ENCODE data around the gene ACTN2.
A peak's percentile ranks its signal among the peaks of the same experiment; 100 is the strongest.

ACTN2 gene

DNA sequence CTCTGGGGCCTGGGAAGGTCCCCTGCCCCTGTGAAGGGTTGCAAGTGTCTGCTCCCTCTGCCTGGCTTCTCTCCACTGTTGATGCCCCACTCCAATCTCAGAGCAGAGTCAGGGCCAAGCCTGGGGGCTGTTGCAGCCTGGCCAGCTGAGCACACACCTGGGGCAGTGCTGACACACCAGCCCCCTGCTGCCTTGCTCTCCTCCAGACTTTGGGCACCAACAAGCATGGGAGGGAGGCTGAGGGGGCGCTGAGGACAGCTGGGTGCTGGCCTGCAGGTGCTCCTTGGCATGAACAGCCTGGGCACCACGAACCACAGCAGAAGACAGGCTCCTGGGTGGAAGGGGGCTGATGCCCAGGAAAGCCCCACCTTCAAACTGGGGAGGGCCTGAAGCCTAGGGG, 99.2 kb downstream of the ACTN2 start:
- DNase-seq: no peak

DNA sequence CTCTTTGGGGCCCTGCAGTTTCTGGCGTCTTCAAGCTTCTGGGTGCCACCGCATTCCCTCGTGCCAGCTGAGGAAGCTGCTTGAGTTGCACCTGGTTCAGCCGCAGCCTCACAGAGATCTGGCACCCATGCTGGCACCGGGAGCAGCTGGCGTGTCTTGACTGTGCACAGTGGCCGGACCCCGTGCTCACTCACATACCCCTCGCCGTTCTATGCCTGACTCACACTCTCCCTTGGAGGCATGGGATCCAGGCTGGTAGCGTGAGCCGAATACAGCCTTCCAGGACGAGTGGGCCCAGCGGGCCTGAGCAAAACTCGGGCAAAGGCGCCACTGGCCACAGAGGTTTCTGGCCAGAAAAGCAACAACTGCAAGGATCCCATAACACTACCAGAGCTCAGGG, 100.2 kb downstream of the ACTN2 start:
- no peak for DNase-seq

DNA sequence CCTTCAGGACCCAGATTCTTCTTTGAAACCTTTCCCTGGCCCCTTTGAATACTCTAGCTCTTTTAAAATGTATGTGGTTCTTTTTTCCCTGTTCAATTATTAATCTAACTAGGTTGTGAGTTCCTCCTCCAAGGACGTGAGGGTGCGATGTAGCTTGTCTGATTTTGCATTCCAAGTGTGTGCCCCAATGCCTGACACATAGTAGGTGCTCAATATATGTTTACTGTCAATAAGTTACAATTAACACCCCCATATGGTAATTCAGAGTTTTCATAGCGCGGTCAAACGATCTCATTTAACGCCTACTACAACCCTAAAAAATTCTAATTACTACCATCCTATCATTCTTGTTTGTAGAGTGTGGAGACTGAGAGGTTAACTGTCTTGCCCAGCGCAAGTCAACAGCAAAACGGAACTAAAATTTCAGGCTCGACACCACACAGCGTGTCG, 108.3 kb downstream of the ACTN2 start:
- DNase-seq: no peak

- peak; percentile 99 for DNase-seq
Measured at GRCh38 chr1:236795035-236795756, 108.9 kb downstream of the ACTN2 start, which contains the start of gene MTR. MTR (plus strand) TSS chr1:236795292; CDS start chr1:236795704, 412 bp downstream.

GRCh38 chr1:236795757-236796667, 109.7 kb downstream of the ACTN2 start:
- DNase-seq: peak; percentile 71

DNA sequence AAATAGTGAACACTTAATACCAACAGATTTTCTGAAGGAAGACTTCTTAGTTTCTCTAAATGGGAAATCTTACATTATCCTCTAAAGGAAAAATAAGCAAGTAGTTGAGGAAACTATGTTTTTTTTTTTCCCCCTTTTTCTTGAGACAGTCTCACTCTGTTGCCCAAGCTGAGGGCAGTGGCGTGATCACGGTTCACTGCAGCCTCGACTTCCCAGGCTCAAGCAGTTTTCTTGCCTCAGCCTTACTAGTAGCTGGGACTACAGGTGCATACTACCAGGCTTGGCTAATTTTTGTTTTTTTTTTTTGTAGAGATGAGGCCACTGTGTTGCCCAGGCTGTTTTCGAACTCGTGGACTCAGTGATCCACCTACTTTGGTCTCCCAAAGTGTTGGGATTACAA, 112.7 kb downstream of the ACTN2 start:
- no peak for DNase-seq

GRCh38 chr1:236800002-236800620, 113.8 kb downstream of the ACTN2 start:
- DNase-seq: peak; percentile 47

DNA sequence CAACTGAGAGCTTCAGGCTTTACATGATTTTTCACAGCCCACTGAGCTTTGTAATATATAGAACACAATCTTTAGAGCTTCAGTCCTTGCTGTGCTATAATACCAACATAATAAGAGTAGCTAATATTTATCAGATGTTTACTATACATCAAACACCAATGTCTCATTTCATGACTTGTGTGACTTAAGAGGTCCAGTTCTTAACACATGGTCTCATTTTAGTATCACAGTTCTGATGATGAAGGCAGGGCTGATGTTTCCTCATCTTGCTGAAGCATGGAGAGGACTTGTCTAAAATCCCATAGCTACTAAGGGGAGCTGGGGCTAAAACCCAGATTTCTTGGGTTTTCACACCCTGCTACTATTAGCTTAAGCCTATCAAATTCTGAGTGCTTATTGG, 114.3 kb downstream of the ACTN2 start:
- no peak for DNase-seq

GRCh38 chr1:236802264-236802663, 116.0 kb downstream of the ACTN2 start:
- DNase-seq: no peak

DNA sequence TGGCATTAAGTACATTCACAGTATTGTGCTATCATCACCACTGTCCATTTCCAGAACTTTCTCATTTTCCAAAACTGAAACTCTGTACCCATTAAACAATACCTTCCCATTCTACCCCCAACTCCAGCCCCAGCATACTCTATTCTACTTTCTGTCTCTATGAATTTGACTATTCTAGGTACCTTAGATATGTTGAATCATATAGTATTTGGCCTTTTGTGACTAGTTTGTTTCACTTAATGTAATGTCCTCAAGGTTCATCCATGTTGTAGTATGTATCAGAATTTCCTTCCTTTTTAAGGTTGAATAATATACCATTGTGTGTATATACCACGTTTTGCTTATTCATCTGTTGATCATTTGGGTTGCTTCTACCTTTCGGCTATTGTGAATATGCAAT, 120.3 kb downstream of the ACTN2 start:
- no peak for DNase-seq

GRCh38 chr1:236808005-236808404, 121.7 kb downstream of the ACTN2 start:
- no peak for DNase-seq

- no peak for DNase-seq
Measured at GRCh38 chr1:236808564-236809130, 122.3 kb downstream of the ACTN2 start.

GRCh38 chr1:236809148-236809547, 122.8 kb downstream of the ACTN2 start:
- no peak for DNase-seq

- DNase-seq: no peak
Measured at GRCh38 chr1:236810018-236810417, 123.7 kb downstream of the ACTN2 start.

DNA sequence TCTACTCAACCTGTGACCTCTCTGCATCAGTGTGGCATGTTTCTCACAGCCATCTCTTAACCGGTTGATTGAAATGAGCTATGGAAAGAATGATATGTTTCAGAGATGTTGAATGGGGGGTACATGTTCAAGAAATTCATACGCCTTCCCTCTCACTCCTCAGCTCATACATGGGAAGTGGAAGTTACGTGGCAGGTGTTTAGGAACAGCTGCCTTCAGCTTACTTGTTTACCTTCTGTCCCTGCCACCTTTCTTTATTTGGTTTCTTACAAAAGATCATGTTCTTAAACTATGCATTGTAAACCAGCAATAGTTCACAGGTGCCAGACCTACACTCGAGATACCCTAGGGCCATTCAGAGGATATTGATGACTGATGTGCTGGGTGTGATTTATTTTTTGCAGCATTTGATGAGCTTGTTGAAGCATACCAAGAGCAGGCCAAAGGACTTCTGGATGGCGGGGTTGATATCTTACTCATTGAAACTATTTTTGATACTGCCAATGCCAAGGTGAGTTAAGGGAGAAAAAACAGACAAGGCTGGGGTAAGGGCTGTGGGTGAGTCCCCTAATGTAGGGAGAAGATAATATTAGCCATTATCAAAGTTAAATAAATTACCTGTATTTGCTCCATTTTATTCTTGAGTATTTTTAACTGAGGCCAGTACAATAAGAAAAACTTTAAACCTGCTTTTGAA, 126.2 kb downstream of the ACTN2 start:
- DNase-seq: no peak

Measured in suppressor macrophage treated with lipopolysaccharide for 4 hours (primary cell).